Skin of body (tissue), 2 donors: Measurements from ENCODE around the gene FILIP1. TPM values are rescaled to one million over a fixed set of nuclear protein-coding genes. Genes with fewer than 3 reads are reported as not detected.

Source experiments
- DNase-seq: peaks from one replicate; lab custom pipeline; 2025; lab: John Stamatoyannopoulos, UW
- total RNA-seq: library from RNA; depleted of rRNA; stranded (reverse); fragments of >200 nt; gene quantifications from one replicate; pipeline ENCODE4 v1.2.3, GENCODE V29; 2014

The FILIP1 gene
- total RNA-seq, 1 donor from 2014 or later, result 7.9 TPM

- DNase-seq, result peak; percentile 79
Measured at GRCh38 chr6:75296811-75297779, 196.5 kb downstream of the FILIP1 start.

GRCh38 chr6:75292555-75292954 is 201.0 kb downstream of the FILIP1 start:
- no peak for DNase-seq

- no peak for DNase-seq
Measured at GRCh38 chr6:75291744-75292143, 201.9 kb downstream of the FILIP1 start.

GRCh38 chr6:75291331-75291730 is 202.3 kb downstream of the FILIP1 start:
- no peak for DNase-seq

GRCh38 chr6:75290136-75290945 is 203.3 kb downstream of the FILIP1 start:
- DNase-seq, result no peak

GRCh38 chr6:75288023-75288422 is 205.6 kb downstream of the FILIP1 start:
- DNase-seq, result no peak

GRCh38 chr6:75287424-75287823 is 206.2 kb downstream of the FILIP1 start:
- no peak for DNase-seq

GRCh38 chr6:75286955-75287354 is 206.6 kb downstream of the FILIP1 start:
- no peak for DNase-seq

- DNase-seq, result no peak
Measured at GRCh38 chr6:75285283-75285639, 208.3 kb downstream of the FILIP1 start.

GRCh38 chr6:75284632-75285282 is 208.8 kb downstream of the FILIP1 start, which contains the start of gene TMEM30A:
Gene TMEM30A (minus strand): TSS chr6:75284792. CDS start chr6:75284638, 154 bp downstream.
- peak; percentile 99 for DNase-seq

- no peak for DNase-seq
Measured at GRCh38 chr6:75283907-75284631, 209.5 kb downstream of the FILIP1 start.

GRCh38 chr6:75282706-75283105 is 210.9 kb downstream of the FILIP1 start:
- no peak for DNase-seq

GRCh38 chr6:75281653-75282052 is 211.9 kb downstream of the FILIP1 start:
- DNase-seq, result no peak

- no peak for DNase-seq
Measured at GRCh38 chr6:75280131-75280855, 213.3 kb downstream of the FILIP1 start.

GRCh38 chr6:75279418-75279817 is 214.2 kb downstream of the FILIP1 start:
- no peak for DNase-seq

- DNase-seq, result no peak
Measured at GRCh38 chr6:75278474-75279077, 215.0 kb downstream of the FILIP1 start.

GRCh38 chr6:75275067-75275466 is 218.5 kb downstream of the FILIP1 start:
- DNase-seq, result no peak

- no peak for DNase-seq
Measured at GRCh38 chr6:75273009-75273408, 220.6 kb downstream of the FILIP1 start.

- DNase-seq, result no peak
Measured at GRCh38 chr6:75272145-75272840, 221.3 kb downstream of the FILIP1 start.
